ENCODE data around the gene TUBA4A.

DNA sequence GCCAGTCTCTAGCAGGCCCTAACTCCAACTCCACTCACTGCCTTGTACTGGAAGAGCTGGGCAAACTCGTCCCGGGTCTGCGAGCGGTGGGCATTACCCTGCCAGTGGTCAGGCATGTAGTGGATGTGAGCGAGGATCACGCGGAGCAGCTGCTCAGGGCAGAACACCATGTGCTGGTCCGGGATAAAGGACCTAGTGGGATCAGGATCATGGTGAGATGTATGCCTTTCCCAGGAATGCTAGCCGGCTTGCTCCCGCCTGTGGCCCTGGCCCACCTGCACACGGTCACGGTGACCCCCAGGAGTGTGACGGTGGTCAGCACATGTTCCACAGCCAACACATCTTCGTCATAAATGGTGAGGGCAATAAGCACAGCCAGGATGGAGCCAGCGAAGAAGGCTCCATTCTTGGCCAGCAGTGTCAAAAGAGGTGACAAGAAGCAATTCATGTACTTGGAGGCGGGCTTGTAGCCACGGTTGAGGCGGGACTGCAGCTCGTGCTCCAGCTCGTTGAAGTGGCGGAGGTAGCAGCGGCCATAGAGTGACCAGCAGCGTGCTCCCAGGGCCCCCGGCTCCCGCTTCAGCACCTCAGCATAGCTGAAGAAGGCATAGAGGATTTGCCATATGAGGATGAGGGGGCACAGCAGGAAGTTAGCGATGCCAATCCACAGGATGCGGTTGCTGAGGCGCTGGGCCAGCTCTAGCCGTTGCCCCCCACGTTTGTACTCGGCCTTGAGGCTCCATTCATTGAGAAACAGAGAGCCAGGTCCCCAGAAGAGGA lies 29.7 kb downstream of the TUBA4A start:
- TF ChIP-seq, protein P1, sequence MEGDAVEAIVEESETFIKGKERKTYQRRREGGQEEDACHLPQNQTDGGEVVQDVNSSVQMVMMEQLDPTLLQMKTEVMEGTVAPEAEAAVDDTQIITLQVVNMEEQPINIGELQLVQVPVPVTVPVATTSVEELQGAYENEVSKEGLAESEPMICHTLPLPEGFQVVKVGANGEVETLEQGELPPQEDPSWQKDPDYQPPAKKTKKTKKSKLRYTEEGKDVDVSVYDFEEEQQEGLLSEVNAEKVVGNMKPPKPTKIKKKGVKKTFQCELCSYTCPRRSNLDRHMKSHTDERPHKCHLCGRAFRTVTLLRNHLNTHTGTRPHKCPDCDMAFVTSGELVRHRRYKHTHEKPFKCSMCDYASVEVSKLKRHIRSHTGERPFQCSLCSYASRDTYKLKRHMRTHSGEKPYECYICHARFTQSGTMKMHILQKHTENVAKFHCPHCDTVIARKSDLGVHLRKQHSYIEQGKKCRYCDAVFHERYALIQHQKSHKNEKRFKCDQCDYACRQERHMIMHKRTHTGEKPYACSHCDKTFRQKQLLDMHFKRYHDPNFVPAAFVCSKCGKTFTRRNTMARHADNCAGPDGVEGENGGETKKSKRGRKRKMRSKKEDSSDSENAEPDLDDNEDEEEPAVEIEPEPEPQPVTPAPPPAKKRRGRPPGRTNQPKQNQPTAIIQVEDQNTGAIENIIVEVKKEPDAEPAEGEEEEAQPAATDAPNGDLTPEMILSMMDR (IDR thresholded peaks at IDR 0.05; ENCODE audit: insufficient read depth, low read depth, low read length) = no peak
- TF ChIP-seq EZH2 (IDR thresholded peaks at IDR 0.05; ENCODE audit: insufficient read depth, low read length) = no peak

Measured in astrocyte (in vitro differentiated cells and primary cell).